ENCODE measurements around the gene DISC1. TPM values are rescaled to one million over a fixed set of nuclear protein-coding genes. Genes with fewer than 3 reads are reported as not detected.

DISC1 gene
- total and polyA plus RNA-seq, 2 donors (not counting 3 experiments of a cell fraction or from before 2014, with no cell fraction given), result 3.3 to 14.7 TPM

DNA sequence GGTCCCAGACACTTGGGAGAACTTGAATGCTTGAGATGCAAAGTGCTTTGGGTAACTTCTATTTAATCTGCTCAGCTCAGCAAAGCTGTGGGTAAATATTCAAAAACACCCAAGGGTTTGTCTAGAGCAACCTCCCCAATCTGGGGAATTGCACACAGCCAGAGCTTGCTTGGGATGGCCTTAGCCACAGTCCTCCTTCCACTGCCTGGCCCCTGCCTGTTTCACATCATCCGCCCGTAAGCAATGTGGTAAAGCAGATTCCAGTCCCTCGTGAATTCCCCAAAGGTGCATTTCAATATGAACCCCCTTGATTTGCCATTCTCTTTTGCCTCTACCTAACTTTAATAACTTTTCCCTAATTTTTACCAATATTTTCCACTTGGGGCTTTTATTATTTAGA, 418.1 kb downstream of the DISC1 start:
- no peaks in the 10 kb centered on the region for H3K4me1 ChIP-seq (ENCODE audit: control insufficient read depth, extremely low read depth, insufficient read depth, low read length)
- H3K4me3 ChIP-seq (replicated peaks in 1 of 3; ENCODE audit: insufficient read depth in 1 of 3, low read depth in 1 of 3, low read length in 3 of 3), result no peak overlapping the region
- no peak overlapping the region for H2AFZ ChIP-seq (ENCODE audit: low read depth, low read length)
- H3K9me3 ChIP-seq (replicated peaks; ENCODE audit: control insufficient read depth, insufficient read depth, low read length), result no peaks in the 10 kb centered on the region
- no peaks in the 10 kb centered on the region for H3K79me2 ChIP-seq (ENCODE audit: control insufficient read depth, insufficient read depth, low read length)
- FAIRE-seq, result no peak
- no TSS peak for BruUV-seq (replicated peaks)
- intact Hi-C loops (cut with micrococcal nuclease), result no loop called here
- TF ChIP-seq MYC (IDR thresholded peaks at IDR 0.05; ENCODE audit: low read depth, low read length) (no peak), EZH2 (IDR thresholded peaks at IDR 0.05; ENCODE audit: borderline replicate concordance, low read depth, low read length, severe bottlenecking) (no peak), POLR2A (IDR thresholded peaks at IDR 0.05; ENCODE audit: low read depth, low read length) (no peak), JUN (IDR thresholded peaks at IDR 0.05; ENCODE audit: borderline replicate concordance, insufficient read depth, insufficient read length, low read depth) (no peak), FOS (IDR thresholded peaks at IDR 0.05; ENCODE audit: borderline replicate concordance, insufficient read depth, low read length) (no peak), POLR2AphosphoS5 (IDR thresholded peaks at IDR 0.05; ENCODE audit: insufficient read depth, low read depth, low read length) (no peak), GATA2 (IDR thresholded peaks at IDR 0.05; ENCODE audit: insufficient read depth, insufficient read length, low read depth, low read length) (no peak)
- TF ChIP-seq, protein P1, sequence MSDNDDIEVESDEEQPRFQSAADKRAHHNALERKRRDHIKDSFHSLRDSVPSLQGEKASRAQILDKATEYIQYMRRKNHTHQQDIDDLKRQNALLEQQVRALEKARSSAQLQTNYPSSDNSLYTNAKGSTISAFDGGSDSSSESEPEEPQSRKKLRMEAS (IDR thresholded peaks at IDR 0.05; ENCODE audit: insufficient read depth, insufficient read length), result no peak
- TF ChIP-seq, protein P2, sequence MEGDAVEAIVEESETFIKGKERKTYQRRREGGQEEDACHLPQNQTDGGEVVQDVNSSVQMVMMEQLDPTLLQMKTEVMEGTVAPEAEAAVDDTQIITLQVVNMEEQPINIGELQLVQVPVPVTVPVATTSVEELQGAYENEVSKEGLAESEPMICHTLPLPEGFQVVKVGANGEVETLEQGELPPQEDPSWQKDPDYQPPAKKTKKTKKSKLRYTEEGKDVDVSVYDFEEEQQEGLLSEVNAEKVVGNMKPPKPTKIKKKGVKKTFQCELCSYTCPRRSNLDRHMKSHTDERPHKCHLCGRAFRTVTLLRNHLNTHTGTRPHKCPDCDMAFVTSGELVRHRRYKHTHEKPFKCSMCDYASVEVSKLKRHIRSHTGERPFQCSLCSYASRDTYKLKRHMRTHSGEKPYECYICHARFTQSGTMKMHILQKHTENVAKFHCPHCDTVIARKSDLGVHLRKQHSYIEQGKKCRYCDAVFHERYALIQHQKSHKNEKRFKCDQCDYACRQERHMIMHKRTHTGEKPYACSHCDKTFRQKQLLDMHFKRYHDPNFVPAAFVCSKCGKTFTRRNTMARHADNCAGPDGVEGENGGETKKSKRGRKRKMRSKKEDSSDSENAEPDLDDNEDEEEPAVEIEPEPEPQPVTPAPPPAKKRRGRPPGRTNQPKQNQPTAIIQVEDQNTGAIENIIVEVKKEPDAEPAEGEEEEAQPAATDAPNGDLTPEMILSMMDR (IDR thresholded peaks at IDR 0.05; ENCODE audit: extremely low read depth in 1 of 2, insufficient read depth in 1 of 2, low read depth in 1 of 2, low read length in 2 of 2), result no peak
- dilution Hi-C loops (cut with MboI; ENCODE audit: extremely low pct_ligation_motif_present, low sequenced_read_pairs), result no loop called here
- H3K27ac ChIP-seq (ENCODE audit: insufficient read depth, low read depth, low read length), result no peak overlapping the region
- no peaks in the 10 kb centered on the region for H4K20me1 ChIP-seq (replicated peaks; ENCODE audit: control insufficient read depth, extremely low read depth, insufficient read depth, low read length)
- ChIA-PET POLR2A (no interaction called here), CTCF (no interaction called here)
- no peaks in the 10 kb centered on the region for H3K36me3 ChIP-seq (ENCODE audit: control insufficient read depth in 2 of 2, extremely low read depth in 1 of 2, insufficient read depth in 2 of 2, low read length in 2 of 2)
- no peaks in the 10 kb centered on the region for H3K27me3 ChIP-seq (ENCODE audit: control insufficient read depth in 2 of 2, insufficient read depth in 2 of 2, low read length in 2 of 2)
- no peak for DNase-seq (ENCODE audit: low read depth, low spot score)
- no peak overlapping the region for H3K9ac ChIP-seq (replicated peaks; ENCODE audit: extremely low read depth, insufficient read depth, low read length)
- H3K9me1 ChIP-seq (replicated peaks; ENCODE audit: control insufficient read depth, extremely low read depth, insufficient read depth, low read length), result no peaks in the 10 kb centered on the region
- H3K4me2 ChIP-seq (ENCODE audit: insufficient read depth, low read length), result no peak overlapping the region
